ENCODE data around the gene CALM1. TPM values are rescaled to one million over a fixed set of nuclear protein-coding genes. Genes with fewer than 3 reads are reported as not detected.
A peak's percentile ranks its signal among the peaks of the same experiment; 100 is the strongest.

CALM1 gene
- total and polyA plus RNA-seq, 2 experiments from 2014 or later, result 405 to 862 TPM

GRCh38 chr14:90453401-90453951 is 56.6 kb downstream of the CALM1 start:
- Histone ChIP-seq H3K4me1 (ENCODE audit: insufficient read depth) (no peaks in the 10 kb centered on the region), H3K36me3 (replicated peaks; ENCODE audit: insufficient read depth, low read depth) (no peaks in the 10 kb centered on the region), H3K27ac (no peak overlapping the region), H3K4me3 (no peak overlapping the region), H3K9me2 (replicated peaks; ENCODE audit: insufficient read depth) (no peaks in the 10 kb centered on the region), H3K9me3 (ENCODE audit: low read depth) (no peaks in the 10 kb centered on the region), H2AFZ (no peak overlapping the region), H3K79me2 (no peaks in the 10 kb centered on the region), H3K4me2 (peak overlapping the region; percentile 70), H3K27me3 (no peaks in the 10 kb centered on the region), H4K20me1 (ENCODE audit: insufficient read depth, poor library complexity, severe bottlenecking) (no peaks in the 10 kb centered on the region)
- 76% methylated on average over 18 of the region's 18 CpGs for WGBS (ENCODE audit: low lambda C conversion rate, missing lambda C conversion rate)
- DNase-seq (ENCODE audit: low spot score), result peak; percentile 44
- no peak for TF ChIP-seq EZH2 (IDR thresholded peaks at IDR 0.05; ENCODE audit: borderline replicate concordance)
- TF ChIP-seq EZH2phosphoT487 (IDR thresholded peaks at IDR 0.05; ENCODE audit: low read depth, severe bottlenecking, unreplicated experiment), result no peak
- no peak for TF ChIP-seq CTCF (IDR thresholded peaks at IDR 0.05; ENCODE audit: poor library complexity)

- peak; percentile 84 for DNase-seq (ENCODE audit: low spot score)
- Histone ChIP-seq H3K27ac (no peak overlapping the region), H3K4me1 (ENCODE audit: insufficient read depth) (no peaks in the 10 kb centered on the region), H3K4me3 (no peak overlapping the region), H4K20me1 (ENCODE audit: insufficient read depth, poor library complexity, severe bottlenecking) (no peaks in the 10 kb centered on the region), H3K9me3 (ENCODE audit: low read depth) (no peaks in the 10 kb centered on the region), H3K79me2 (no peaks in the 10 kb centered on the region), H3K36me3 (replicated peaks; ENCODE audit: insufficient read depth, low read depth) (no peaks in the 10 kb centered on the region), H3K27me3 (no peaks in the 10 kb centered on the region), H3K4me2 (peak overlapping the region; percentile 70), H2AFZ (peak overlapping the region; percentile 40), H3K9me2 (replicated peaks; ENCODE audit: insufficient read depth) (no peaks in the 10 kb centered on the region)
- 41% methylated on average over 30 of the region's 30 CpGs for WGBS (ENCODE audit: low lambda C conversion rate, missing lambda C conversion rate)
- TF ChIP-seq EZH2 (IDR thresholded peaks at IDR 0.05; ENCODE audit: borderline replicate concordance), result no peak
- TF ChIP-seq CTCF (IDR thresholded peaks at IDR 0.05; ENCODE audit: poor library complexity), result no peak
- no peak for TF ChIP-seq EZH2phosphoT487 (IDR thresholded peaks at IDR 0.05; ENCODE audit: low read depth, severe bottlenecking, unreplicated experiment)
These were observed 57.5 kb downstream of the CALM1 start for GRCh38 chr14:90454041-90455000.

- no peak overlapping the region for H2AFZ ChIP-seq
- 52% methylated on average over 21 of the region's 21 CpGs for WGBS (ENCODE audit: low lambda C conversion rate, missing lambda C conversion rate)
- H3K9me2 ChIP-seq (replicated peaks; ENCODE audit: insufficient read depth), result no peaks in the 10 kb centered on the region
- H3K4me2 ChIP-seq, result no peak overlapping the region
- no peaks in the 10 kb centered on the region for H4K20me1 ChIP-seq (ENCODE audit: insufficient read depth, poor library complexity, severe bottlenecking)
- no peak for TF ChIP-seq EZH2phosphoT487 (IDR thresholded peaks at IDR 0.05; ENCODE audit: low read depth, severe bottlenecking, unreplicated experiment)
- TF ChIP-seq EZH2 (IDR thresholded peaks at IDR 0.05; ENCODE audit: borderline replicate concordance), result no peak
- no peak for TF ChIP-seq CTCF (IDR thresholded peaks at IDR 0.05; ENCODE audit: poor library complexity)
- H3K4me1 ChIP-seq (ENCODE audit: insufficient read depth), result no peaks in the 10 kb centered on the region
- no peak overlapping the region for H3K4me3 ChIP-seq
- no peaks in the 10 kb centered on the region for H3K79me2 ChIP-seq
- H3K36me3 ChIP-seq (replicated peaks; ENCODE audit: insufficient read depth, low read depth), result no peaks in the 10 kb centered on the region
- H3K27me3 ChIP-seq, result no peaks in the 10 kb centered on the region
- no peaks in the 10 kb centered on the region for H3K9me3 ChIP-seq (ENCODE audit: low read depth)
- no peak for DNase-seq (ENCODE audit: low spot score)
- no peak overlapping the region for H3K27ac ChIP-seq
These were observed 58.3 kb downstream of the CALM1 start for GRCh38 chr14:90455100-90455571.

Data from hepatocyte (in vitro differentiated cells).